Bronchial epithelial cell (primary cell): ENCODE data around the gene UNC93A. TPM values are rescaled to one million over a fixed set of nuclear protein-coding genes. Genes with fewer than 3 reads are reported as not detected.
"Not testable (repeated sequence)": the region's sequence is repeated elsewhere in the genome, so short reads cannot be mapped to it uniquely, and the experiment has no call there.

ENCODE experiments used
- DNase-seq: peaks from one replicate; pipeline ENCODE4 v3.0.0-alpha.2; 2010; ENCODE audit warnings: low read depth
- FAIRE-seq: peaks from 2 replicates; lab custom pipeline; 2011; peaks lifted over from hg19 to GRCh38; lab: Jason Lieb, UNC
- H3K27me3 ChIP-seq: 2 replicates; pipeline ENCODE4 v1.5.1; 2011; ENCODE audit warnings: low read length; ENCODE audit not compliant: control insufficient read depth, insufficient read depth
- H3K36me3 ChIP-seq: 2 replicates; pipeline ENCODE4 v1.5.1; 2011; ENCODE audit warnings: low read length; ENCODE audit not compliant: control insufficient read depth, insufficient read depth
- H3K4me3 ChIP-seq: 2 replicates; pipeline ENCODE4 v1.5.1; 2011; ENCODE audit warnings: mild to moderate bottlenecking, low read depth, low read length, control low read depth
- total RNA-seq: library from RNA; depleted of rRNA; stranded (reverse); fragments of >200 nt; gene quantifications from 2 replicates; pipeline ENCODE4 v1.2.1, GENCODE V29; 2014
- TF ChIP-seq, protein P1 (sequence below): IDR thresholded peaks from 2 replicates; pipeline ENCODE4 v1.5.1; 2011; ENCODE audit warnings: mild to moderate bottlenecking, moderate library complexity, low read length, control low read depth, inconsistent platforms; ENCODE audit not compliant: insufficient read depth, severe bottlenecking

UNC93A gene
- total RNA-seq, 1 donor from 2014 or later = not detected

DNA sequence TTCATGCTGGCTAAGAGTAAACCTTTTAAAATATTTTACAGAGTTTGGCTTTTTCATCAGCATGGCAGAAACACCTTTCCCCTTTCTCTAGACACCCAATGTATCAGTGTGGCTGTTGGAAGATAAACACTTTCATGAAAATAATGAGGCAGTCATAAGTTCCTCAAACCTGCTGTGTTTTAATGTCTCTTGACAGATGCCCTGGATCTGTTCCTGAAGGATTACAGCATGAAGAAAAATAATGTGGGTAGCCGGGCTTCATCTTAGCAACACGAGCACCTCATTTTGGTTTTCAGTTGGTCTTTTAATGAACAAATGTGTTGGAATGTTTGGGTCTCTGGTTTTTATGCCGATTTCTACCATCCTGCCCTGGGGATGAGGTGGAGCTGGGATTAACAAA, 45.5 kb upstream of the UNC93A start:
- H3K36me3 ChIP-seq = no peaks in the 10 kb centered on the region
- no peak overlapping the region for H3K4me3 ChIP-seq
- FAIRE-seq = no peak
- no peak for DNase-seq
- no peaks in the 10 kb centered on the region for H3K27me3 ChIP-seq
- TF ChIP-seq, protein P1, sequence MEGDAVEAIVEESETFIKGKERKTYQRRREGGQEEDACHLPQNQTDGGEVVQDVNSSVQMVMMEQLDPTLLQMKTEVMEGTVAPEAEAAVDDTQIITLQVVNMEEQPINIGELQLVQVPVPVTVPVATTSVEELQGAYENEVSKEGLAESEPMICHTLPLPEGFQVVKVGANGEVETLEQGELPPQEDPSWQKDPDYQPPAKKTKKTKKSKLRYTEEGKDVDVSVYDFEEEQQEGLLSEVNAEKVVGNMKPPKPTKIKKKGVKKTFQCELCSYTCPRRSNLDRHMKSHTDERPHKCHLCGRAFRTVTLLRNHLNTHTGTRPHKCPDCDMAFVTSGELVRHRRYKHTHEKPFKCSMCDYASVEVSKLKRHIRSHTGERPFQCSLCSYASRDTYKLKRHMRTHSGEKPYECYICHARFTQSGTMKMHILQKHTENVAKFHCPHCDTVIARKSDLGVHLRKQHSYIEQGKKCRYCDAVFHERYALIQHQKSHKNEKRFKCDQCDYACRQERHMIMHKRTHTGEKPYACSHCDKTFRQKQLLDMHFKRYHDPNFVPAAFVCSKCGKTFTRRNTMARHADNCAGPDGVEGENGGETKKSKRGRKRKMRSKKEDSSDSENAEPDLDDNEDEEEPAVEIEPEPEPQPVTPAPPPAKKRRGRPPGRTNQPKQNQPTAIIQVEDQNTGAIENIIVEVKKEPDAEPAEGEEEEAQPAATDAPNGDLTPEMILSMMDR = no peak

DNA sequence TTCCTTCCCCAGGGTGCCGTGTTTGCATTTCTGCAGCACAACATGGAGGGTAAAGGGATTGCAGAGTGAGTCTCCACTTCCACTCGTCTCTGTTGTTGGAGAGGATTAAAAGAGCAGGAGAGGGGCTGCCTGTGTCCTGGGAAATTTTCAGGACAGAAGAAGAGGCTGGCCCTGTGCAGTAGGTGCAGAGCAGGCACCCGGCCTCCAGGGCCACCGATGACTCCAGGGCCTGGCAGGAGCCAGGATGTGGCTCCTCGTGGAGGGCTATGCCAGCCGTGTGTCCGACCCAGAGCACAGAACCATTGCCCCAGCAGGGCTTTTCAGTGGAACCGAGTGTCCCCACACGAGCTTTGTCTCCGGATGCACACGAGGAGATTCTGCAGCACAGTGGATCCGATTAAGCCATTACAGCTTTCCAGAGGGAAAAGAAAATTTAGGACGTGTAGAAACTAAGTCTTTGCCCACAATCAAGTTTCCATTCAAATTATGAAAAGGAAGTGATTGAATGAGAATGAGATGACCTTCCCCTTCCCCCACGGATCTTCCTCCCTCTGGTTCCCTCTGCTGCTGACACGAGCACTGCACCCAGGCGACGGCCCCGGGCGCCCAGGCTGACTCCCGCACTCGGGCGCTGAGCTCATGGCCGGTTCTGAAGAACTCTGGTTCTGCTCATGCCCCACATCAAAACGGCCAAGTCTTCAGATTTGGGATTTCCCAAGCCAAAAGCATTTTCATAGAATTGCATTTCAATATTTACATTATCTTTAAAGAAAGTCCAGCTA, 43.1 kb upstream of the UNC93A start:
- no peaks in the 10 kb centered on the region for H3K27me3 ChIP-seq
- DNase-seq = no peak
- TF ChIP-seq, protein P1 = no peak
- FAIRE-seq = no peak
- H3K36me3 ChIP-seq = no peaks in the 10 kb centered on the region
- no peak overlapping the region for H3K4me3 ChIP-seq

DNA sequence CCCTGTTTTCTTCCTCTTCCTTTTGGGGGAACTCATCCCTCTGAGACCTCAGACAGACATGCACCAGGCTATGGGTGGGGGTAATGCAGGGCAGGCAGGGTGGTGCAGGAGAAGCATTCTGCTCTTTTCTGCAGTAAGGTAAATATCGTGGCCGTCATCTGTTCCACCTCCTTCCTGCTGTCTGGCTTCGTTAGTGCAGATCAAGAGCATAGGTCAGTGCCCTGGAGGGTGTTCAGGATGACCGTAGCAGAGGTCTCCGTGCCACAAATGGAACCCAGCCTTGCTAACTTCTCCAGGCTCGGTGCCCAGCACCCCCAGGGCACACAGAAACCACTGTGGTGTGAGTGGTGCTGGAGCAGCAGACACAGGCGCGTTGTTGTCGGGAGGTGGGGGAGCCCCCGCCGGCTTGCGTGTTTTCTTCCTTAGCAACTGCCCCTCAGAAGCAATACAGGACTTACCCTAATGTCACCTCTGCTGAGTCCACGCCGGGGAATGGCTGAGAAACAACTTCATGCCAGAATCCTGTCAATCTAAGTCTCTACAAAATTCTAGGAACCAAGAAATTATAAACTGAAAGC, 42.1 kb upstream of the UNC93A start:
- H3K36me3 ChIP-seq, H3K27me3 ChIP-seq, DNase-seq, H3K4me3 ChIP-seq, FAIRE-seq: not testable (repeated sequence)

DNA sequence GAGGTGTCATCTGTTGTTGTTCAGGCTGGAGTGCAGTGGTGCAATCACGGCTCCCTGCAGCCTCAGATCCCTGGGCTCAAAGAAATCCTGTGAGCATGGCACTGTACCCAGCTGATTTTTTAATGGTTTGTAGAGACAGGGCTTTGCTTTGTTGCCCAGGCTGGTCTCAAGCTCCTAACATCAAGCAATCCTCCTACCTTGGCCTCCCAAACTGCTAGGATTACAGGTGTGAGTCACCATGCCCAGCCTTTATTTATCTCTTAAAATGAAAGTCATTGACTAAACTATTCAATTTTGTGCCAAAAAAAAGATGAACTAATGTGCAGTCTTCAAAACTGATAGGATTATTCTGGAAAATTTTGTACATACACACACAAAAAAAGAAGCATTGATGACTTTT, 38.8 kb upstream of the UNC93A start:
- Histone ChIP-seq H3K4me3 (no peak overlapping the region), H3K27me3 (no peaks in the 10 kb centered on the region), H3K36me3 (no peaks in the 10 kb centered on the region)
- TF ChIP-seq, protein P1 = no peak
- DNase-seq (no peak), FAIRE-seq (no peak)

DNA sequence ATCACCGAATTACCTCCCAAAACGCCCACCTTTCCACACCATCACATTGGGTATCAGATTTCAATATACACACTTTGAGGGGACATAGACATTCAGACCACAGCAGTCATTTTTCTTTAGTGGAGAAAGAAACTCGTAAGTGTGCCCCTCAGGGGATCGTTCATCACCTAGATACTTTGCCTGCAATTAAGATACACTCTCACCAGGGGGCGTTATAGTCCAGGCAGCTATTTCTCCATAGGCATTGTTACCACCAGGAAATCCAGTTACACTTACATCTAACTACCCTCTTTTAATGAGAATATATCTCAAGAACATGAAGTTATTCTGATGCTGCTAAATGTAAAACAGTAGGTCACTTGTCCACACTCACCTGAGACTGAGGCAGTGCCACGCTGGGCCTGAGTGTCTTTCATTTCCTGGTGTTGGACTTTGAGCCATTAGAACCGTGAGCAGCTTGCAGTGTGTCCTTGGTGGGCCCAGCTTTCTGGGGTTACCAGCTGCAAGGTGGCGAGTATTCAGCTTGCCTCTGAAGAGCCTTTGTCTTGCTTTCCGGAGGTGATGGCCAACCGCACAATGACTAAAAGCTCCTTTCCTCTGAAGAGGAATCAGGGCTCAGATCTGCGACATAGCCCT, 35.1 kb upstream of the UNC93A start:
- DNase-seq (no peak), FAIRE-seq (no peak)
- TF ChIP-seq, protein P1 = no peak
- H3K36me3 ChIP-seq = no peaks in the 10 kb centered on the region
- H3K4me3 ChIP-seq = no peak overlapping the region
- H3K27me3 ChIP-seq = no peaks in the 10 kb centered on the region

DNA sequence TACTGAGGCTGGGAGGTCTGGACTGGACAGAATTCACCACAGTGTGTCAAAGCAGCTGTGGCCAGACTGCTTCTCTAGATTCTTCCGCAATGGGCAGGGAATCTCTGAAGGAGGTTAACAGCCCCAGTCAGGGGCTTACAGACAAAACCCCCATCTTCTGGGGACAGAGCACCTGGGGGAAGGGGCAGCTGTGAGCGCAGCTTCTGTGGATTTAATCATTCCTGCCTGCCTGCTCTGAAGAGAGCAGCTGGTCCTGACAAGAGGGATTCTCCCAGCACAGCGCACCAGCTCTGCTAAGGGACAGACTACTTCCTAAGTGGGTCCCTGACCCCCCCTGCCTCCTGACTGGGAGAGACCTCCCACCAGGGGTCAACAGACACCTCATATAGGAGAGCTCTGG, 32.5 kb upstream of the UNC93A start:
- no peak for FAIRE-seq
- Histone ChIP-seq H3K4me3 (no peak overlapping the region), H3K27me3 (no peaks in the 10 kb centered on the region), H3K36me3 (no peaks in the 10 kb centered on the region)
- DNase-seq = no peak
- TF ChIP-seq, protein P1 = no peak

DNA sequence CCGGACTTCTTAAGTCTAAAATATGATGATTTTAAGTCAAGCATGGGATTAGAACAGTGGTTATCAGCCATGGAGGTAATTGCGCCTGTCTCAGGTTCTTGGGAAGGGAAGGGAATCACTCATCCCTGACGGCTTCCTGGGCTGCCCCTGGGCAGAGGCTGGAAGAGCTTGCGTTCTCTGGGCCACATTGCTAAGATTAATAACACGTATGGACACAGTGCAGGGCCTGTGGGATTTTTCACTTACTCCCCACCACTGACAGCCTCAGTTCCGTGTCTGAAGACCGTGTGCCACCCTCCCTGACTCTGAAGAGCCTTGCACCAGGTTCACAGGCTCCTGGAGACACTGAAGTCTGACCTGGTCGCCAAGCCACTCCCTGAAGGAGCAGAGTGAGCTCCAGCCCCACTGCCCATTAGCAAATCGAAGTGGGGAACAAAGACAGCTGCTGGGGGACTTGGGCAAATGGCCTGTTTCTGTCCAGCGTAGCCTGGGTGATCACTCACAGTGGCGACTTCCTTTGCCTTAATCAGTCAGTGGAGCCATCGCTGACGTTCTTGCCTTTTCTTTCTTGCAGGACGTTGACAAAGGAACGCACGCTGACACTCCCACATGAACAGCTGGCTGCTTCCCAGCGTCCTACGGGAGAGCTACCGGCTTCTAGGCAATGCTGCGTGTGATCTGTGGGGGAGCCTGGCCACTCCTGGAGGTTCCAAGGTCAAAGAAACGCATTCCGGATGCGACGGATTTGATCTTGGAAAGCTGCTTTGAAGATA, 24.9 kb upstream of the UNC93A start:
- H3K4me3 ChIP-seq, H3K27me3 ChIP-seq, H3K36me3 ChIP-seq, DNase-seq: not testable (repeated sequence)
- peak; percentile 98 for FAIRE-seq
